NCI-H2107 treated with DMSO at 0.1 percent for 48 hours (cell line): ENCODE results near the gene ITGA8.
"Not testable (repeated sequence)": the region's sequence is repeated elsewhere in the genome, so short reads cannot be mapped to it uniquely, and the experiment has no call there.

Experiments
- DNase-seq: peaks from one replicate; lab custom pipeline; 2025; ENCODE audit not compliant: unreplicated experiment; lab: John Stamatoyannopoulos, UW

ITGA8 gene

DNA sequence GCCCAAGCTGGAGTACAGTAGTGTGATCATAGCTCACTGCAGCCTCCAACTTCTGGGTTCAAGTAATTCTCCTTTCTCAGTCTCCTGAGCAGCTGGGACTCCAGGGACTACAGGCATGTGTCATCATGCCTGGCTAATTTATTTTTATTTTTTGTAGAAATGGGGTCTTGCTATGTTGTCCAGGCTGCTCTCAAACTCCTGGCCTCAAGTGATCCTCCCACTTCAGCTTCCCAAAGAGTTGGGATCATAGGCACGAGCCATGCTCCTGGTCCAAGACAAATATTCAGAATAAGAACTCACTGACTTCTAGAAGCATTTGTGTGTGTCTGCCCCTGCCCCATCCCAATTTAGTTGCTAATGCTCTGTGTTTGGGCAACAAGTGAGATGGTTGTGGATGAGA, 151.8 kb downstream of the ITGA8 start:
- DNase-seq, result no peak

DNA sequence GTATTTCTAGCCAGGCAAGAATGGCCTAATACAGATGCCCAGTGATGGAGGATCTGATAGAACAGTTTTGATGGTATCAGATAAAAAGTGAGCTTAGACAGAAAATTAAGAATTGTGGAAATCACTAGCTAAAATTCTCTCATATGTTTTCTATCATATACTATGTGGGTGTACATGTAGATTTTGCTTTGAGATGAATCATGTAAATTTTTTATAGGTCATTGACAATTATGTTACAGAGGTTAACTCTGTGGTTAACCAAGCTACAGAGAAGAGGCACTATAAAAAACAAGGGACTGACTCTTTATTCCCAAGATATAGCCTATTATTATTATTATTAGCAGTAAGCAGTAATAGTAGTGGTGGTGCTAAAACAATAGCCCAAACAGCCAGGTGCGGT, 156.5 kb downstream of the ITGA8 start:
- no peak for DNase-seq

- no peak for DNase-seq
Observed at GRCh38 chr10:15562578-15562977, 157.1 kb downstream of the ITGA8 start.

GRCh38 chr10:15562116-15562515, 157.6 kb downstream of the ITGA8 start:
- no peak for DNase-seq

GRCh38 chr10:15558136-15558535, 161.6 kb downstream of the ITGA8 start:
- no peak for DNase-seq

- not testable (repeated sequence) for DNase-seq
Observed at GRCh38 chr10:15557168-15557567, 162.6 kb downstream of the ITGA8 start.

GRCh38 chr10:15550950-15551349, 168.8 kb downstream of the ITGA8 start:
- no peak for DNase-seq

DNA sequence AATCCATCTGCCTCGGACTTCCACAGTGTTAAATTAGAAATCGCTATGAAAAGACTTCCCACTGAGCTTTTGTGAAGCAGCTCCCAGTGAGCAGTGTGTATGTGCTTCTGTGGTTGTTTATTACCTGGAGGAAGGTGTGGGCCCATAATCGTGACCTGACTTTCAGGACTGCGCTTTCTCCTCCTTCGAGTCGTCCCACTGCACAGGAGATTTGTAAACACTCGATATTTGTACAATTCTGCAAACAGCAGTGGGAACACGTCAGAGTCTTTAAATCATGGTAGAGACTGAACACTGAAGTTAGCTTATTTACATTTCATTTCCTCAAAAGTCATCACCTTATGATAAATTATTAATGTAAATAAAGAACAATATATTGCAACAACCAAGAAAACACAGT, 171.4 kb downstream of the ITGA8 start:
- no peak for DNase-seq

GRCh38 chr10:15546606-15547005, 173.1 kb downstream of the ITGA8 start:
- no peak for DNase-seq

DNA sequence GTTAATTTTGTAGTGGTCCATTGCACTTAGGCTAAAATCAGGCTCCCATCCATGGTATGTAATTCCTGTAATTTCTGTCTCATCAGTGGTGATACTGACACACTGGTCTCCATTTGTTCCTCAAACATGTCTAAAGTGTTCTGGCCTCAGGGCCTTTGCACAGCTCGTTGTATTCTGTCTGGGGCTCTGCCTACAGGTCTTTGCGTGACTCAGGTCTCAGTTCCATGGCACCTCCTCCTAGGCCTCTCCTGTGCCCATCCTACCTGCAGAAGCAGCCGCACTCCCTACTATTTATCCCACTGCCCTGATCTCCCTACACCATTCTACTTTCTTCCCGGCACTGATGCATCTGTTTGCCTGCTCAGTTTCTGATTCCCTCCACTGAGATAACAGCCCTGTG, 173.8 kb downstream of the ITGA8 start:
- no peak for DNase-seq

DNA sequence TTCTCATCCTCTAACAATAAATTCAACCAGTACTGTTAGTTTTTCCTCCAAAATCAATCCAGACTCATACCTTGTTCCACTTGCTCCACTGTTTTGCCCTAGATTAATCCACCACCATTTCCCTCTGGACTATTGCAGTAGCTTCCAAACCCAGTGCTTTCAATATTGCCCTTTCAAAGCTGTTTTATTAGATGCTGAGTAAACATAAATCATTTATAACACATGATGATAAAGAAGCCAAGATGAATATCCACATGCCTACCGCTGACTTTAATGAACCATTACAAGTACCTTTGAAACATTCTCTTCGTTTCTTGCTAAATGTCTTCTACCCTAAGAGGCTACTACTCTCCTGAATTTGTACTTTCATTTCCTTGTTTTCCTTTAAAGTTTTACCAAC, 174.5 kb downstream of the ITGA8 start:
- no peak for DNase-seq

GRCh38 chr10:15543994-15544393, 175.7 kb downstream of the ITGA8 start:
- DNase-seq, result no peak

- DNase-seq, result no peak
Observed at GRCh38 chr10:15542817-15543216, 176.9 kb downstream of the ITGA8 start.

GRCh38 chr10:15541376-15541775, 178.3 kb downstream of the ITGA8 start:
- no peak for DNase-seq

DNA sequence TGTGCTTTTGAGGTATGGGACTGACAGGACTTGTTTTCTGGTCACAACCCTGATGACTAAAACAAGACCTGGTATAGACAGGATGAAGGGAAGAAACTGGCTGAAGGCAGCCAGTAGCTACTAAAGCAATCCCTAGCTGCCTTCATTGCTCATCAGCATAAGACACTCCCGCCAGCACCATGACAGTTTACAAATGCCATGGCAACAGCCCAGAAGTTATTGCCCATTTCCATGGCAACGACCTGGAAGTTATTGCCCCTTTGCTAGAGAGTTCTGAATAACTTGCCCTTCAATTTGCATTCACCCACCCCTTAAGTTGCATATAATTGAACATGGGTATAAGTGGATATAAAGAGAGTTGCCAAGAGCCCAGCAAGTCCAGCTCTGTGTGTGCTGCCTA, 179.0 kb downstream of the ITGA8 start:
- no peak for DNase-seq

GRCh38 chr10:15539262-15539661, 180.5 kb downstream of the ITGA8 start:
- no peak for DNase-seq

DNA sequence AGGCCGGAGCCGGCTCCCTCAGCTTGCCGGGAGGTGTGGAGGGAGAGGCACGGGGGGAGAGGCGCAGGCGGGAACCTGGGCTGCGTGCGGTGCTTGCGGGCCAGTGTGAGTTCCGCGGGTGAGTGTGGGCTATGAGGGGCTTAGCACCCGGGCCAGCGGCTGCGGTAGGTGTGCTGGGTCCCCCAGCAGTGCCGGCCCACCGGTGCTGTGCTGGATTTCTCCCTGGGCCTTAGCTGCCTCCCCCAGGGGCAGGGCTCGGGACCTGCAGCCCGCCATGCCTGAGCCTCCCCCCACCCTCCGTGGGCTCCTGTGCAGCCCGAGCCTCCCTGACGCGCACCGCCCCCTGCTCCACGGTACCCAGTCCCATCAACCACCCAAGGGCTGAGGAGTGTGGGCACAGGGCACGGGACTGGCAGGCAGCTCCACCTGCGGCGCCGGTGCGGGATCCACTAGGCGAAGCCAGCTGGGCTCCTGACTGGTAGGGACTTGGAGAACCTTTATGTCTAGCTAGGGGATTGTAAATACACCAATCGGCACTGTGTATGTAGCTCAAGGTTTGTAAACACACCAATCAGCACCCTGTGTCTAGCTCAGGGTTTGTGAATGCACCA, 184.7 kb downstream of the ITGA8 start:
- not testable (repeated sequence) for DNase-seq

GRCh38 chr10:15531927-15532722, 187.6 kb downstream of the ITGA8 start:
- DNase-seq, result no peak

DNA sequence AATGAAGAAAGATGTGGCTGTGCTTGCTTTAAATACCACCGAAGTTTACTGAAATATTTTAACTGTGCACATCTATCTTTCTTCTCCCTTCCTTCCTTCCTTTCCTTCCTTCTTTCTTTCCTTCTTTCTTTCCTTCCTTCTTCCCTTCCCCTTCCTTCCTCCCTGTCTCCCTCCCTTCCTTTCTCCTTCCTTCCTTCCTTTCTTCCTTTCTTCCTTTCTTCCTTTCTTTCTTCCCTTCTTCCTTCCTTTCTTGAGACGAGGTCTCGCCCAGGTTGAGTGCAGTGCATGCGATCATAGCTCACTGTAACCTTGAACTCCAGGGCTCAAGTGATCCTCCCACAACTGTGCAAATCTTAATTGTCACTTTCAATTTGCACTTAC, 190.9 kb downstream of the ITGA8 start:
- DNase-seq, result no peak

- DNase-seq, result no peak
Observed at GRCh38 chr10:15526754-15527153, 193.0 kb downstream of the ITGA8 start.

- DNase-seq, result no peak
Observed at GRCh38 chr10:15521328-15521903, 198.3 kb downstream of the ITGA8 start.

- DNase-seq, result no peak
Observed at GRCh38 chr10:15518250-15518649, 201.5 kb downstream of the ITGA8 start.
